ENCODE results near the gene SIGLEC6.
A peak's percentile ranks its signal among the peaks of the same experiment; 100 is the strongest.

Gene SIGLEC6

GRCh38 chr19:51531349-51532315 lies at the start of gene SIGLEC6:
TSS of gene SIGLEC6 (minus strand) at chr19:51531670. CDS start at chr19:51531648, 22 bp downstream.
- TF ChIP-seq CTCF (conservative IDR thresholded peaks at IDR 0.05; ENCODE audit: control insufficient read depth, insufficient read depth, low read depth, low read length) = no peak
- no peak within 1 kb of the TSS for H3K4me3 ChIP-seq (ENCODE audit: control insufficient read depth, low read depth, low read length)
- no peak for DNase-seq (ENCODE audit: low read depth)

GRCh38 chr19:51576850-51577249 lies 45.4 kb upstream of the SIGLEC6 start:
- DNase-seq (ENCODE audit: low read depth) = no peak
- TF ChIP-seq CTCF (conservative IDR thresholded peaks at IDR 0.05; ENCODE audit: control insufficient read depth, insufficient read depth, low read depth, low read length) = no peak
- H3K4me3 ChIP-seq (ENCODE audit: control insufficient read depth, low read depth, low read length) = no peak overlapping the region

GRCh38 chr19:51573331-51573730 lies 41.9 kb upstream of the SIGLEC6 start:
- peak; percentile 43 for DNase-seq (ENCODE audit: low read depth)
- no peak for TF ChIP-seq CTCF (conservative IDR thresholded peaks at IDR 0.05; ENCODE audit: control insufficient read depth, insufficient read depth, low read depth, low read length)
- H3K4me3 ChIP-seq (ENCODE audit: control insufficient read depth, low read depth, low read length) = peak overlapping the region; percentile 26

GRCh38 chr19:51572908-51573307 lies 41.4 kb upstream of the SIGLEC6 start:
- no peak for TF ChIP-seq CTCF (conservative IDR thresholded peaks at IDR 0.05; ENCODE audit: control insufficient read depth, insufficient read depth, low read depth, low read length)
- peak; percentile 90 for DNase-seq (ENCODE audit: low read depth)
- peak overlapping the region; percentile 83 for H3K4me3 ChIP-seq (ENCODE audit: control insufficient read depth, low read depth, low read length)

- TF ChIP-seq CTCF (conservative IDR thresholded peaks at IDR 0.05; ENCODE audit: control insufficient read depth, insufficient read depth, low read depth, low read length) = no peak
- peak overlapping the region; percentile 83 for H3K4me3 ChIP-seq (ENCODE audit: control insufficient read depth, low read depth, low read length)
- peak; percentile 27 for DNase-seq (ENCODE audit: low read depth)
Measured at GRCh38 chr19:51572410-51572809, 40.9 kb upstream of the SIGLEC6 start.

- no peak for TF ChIP-seq CTCF (conservative IDR thresholded peaks at IDR 0.05; ENCODE audit: control insufficient read depth, insufficient read depth, low read depth, low read length)
- H3K4me3 ChIP-seq (ENCODE audit: control insufficient read depth, low read depth, low read length) = peak overlapping the region; percentile 83
- no peak for DNase-seq (ENCODE audit: low read depth)
Measured at GRCh38 chr19:51571599-51571998, 40.1 kb upstream of the SIGLEC6 start.
